ENCODE data around the gene TUFT1.

- no peak for TF ChIP-seq CTCF (conservative IDR thresholded peaks at IDR 0.05; ENCODE audit: low read length)
- no peak for TF ChIP-seq EZH2phosphoT487 (IDR thresholded peaks at IDR 0.05; ENCODE audit: borderline replicate concordance, low read depth, low read length)
Observed at GRCh38 chr1:151581451-151581850, 41.3 kb downstream of the TUFT1 start.
